HEK293 (cell line): ENCODE results near the gene BEST2.

Experiments used
- REST ChIP-seq: fragments of 450-650 bp; formaldehyde crosslinking; IDR thresholded peaks from 2 replicates; pipeline ENCODE4 v1.5.1; 2016; ENCODE audit warnings: missing biosample characterization, missing genetic modification characterization
- SETDB1 ChIP-seq: IDR thresholded peaks from one replicate; pipeline ENCODE4 v1.6.1; 2017; ENCODE audit warnings: mild to moderate bottlenecking, low read length, moderate library complexity, mixed read lengths; ENCODE audit not compliant: insufficient read length
- SP3 ChIP-seq: fragments of 450-650 bp; formaldehyde crosslinking; IDR thresholded peaks from 2 replicates; pipeline ENCODE4 v1.5.1; 2016; ENCODE audit warnings: missing biosample characterization, missing genetic modification characterization
- SP7 ChIP-seq: fragments of 450-650 bp; formaldehyde crosslinking; IDR thresholded peaks from 2 replicates; pipeline ENCODE4 v1.5.1; 2016; ENCODE audit warnings: missing biosample characterization, missing genetic modification characterization
- ZBTB1 ChIP-seq: fragments of 450-650 bp; formaldehyde crosslinking; IDR thresholded peaks from 2 replicates; pipeline ENCODE4 v1.5.1; 2016; ENCODE audit warnings: missing biosample characterization, missing genetic modification characterization
- ZBTB26 ChIP-seq: fragments of 450-650 bp; formaldehyde crosslinking; optimal IDR thresholded peaks from 2 replicates; pipeline ENCODE3; 2016; ENCODE audit warnings: missing biosample characterization, mild to moderate bottlenecking, missing genetic modification characterization
- ZFP3 ChIP-seq: fragments of 450-650 bp; formaldehyde crosslinking; IDR thresholded peaks from 2 replicates; pipeline ENCODE4 v1.5.1; 2016; ENCODE audit warnings: low read depth, missing biosample characterization, missing genetic modification characterization
- ZNF266 ChIP-seq: fragments of 450-650 bp; formaldehyde crosslinking; IDR thresholded peaks from 2 replicates; pipeline ENCODE4 v1.5.1; 2016; ENCODE audit warnings: missing biosample characterization, missing genetic modification characterization, low read depth
- ZNF341 ChIP-seq: fragments of 450-650 bp; formaldehyde crosslinking; IDR thresholded peaks from 2 replicates; pipeline ENCODE4; 2016; ENCODE audit warnings: low read depth, missing biosample characterization, missing genetic modification characterization
- ZNF366 ChIP-seq: fragments of 450-650 bp; formaldehyde crosslinking; conservative IDR thresholded peaks from 2 replicates; pipeline ENCODE4 v1.5.1; 2016; ENCODE audit warnings: missing biosample characterization, missing genetic modification characterization
- ZNF423 ChIP-seq: fragments of 450-650 bp; formaldehyde crosslinking; IDR thresholded peaks from 2 replicates; pipeline ENCODE4 v1.5.1; 2016; ENCODE audit warnings: missing biosample characterization, missing genetic modification characterization
- ZNF558 ChIP-seq: fragments of 450-650 bp; formaldehyde crosslinking; IDR thresholded peaks from 2 replicates; pipeline ENCODE4 v1.5.1; 2016; ENCODE audit warnings: missing biosample characterization, missing genetic modification characterization
- ZNF561 ChIP-seq: fragments of 450-650 bp; IDR thresholded peaks from 2 replicates; pipeline ENCODE4 v1.5.1; 2018; ENCODE audit warnings: missing biosample characterization, missing genetic modification characterization, borderline replicate concordance
- ZNF624 ChIP-seq: fragments of 450-650 bp; formaldehyde crosslinking; IDR thresholded peaks from 2 replicates; pipeline ENCODE4 v1.5.1; 2017; ENCODE audit warnings: missing biosample characterization, missing genetic modification characterization
- ZNF670 ChIP-seq: fragments of 450-650 bp; formaldehyde crosslinking; IDR thresholded peaks from 2 replicates; pipeline ENCODE4 v1.5.1; 2016; ENCODE audit warnings: missing biosample characterization, missing genetic modification characterization, low read depth
- ZNF76 ChIP-seq: fragments of 450-650 bp; formaldehyde crosslinking; IDR thresholded peaks from 2 replicates; pipeline ENCODE4; 2016; ENCODE audit warnings: low read depth, missing biosample characterization, missing genetic modification characterization, borderline replicate concordance
- ZNF785 ChIP-seq: fragments of 450-650 bp; formaldehyde crosslinking; IDR thresholded peaks from 2 replicates; pipeline ENCODE4 v1.5.1; 2016; ENCODE audit warnings: missing biosample characterization, missing genetic modification characterization
- ZSCAN30 ChIP-seq: fragments of 450-650 bp; IDR thresholded peaks from 2 replicates; pipeline ENCODE4 v1.5.1; 2018; ENCODE audit warnings: missing biosample characterization, mild to moderate bottlenecking, missing genetic modification characterization, moderate library complexity
- ZSCAN5A ChIP-seq: fragments of 450-650 bp; formaldehyde crosslinking; IDR thresholded peaks from 2 replicates; pipeline ENCODE4 v1.5.1; 2016; ENCODE audit warnings: missing biosample characterization, missing genetic modification characterization
- TF ChIP-seq, protein P1 (sequence below): fragments of 450-650 bp; formaldehyde crosslinking; IDR thresholded peaks from 2 replicates; pipeline ENCODE4 v1.5.1; 2016; ENCODE audit warnings: missing biosample characterization, missing genetic modification characterization
- TF ChIP-seq, protein P2 (sequence below): fragments of 450-650 bp; formaldehyde crosslinking; IDR thresholded peaks from 2 replicates; pipeline ENCODE4 v1.5.1; 2016; ENCODE audit warnings: missing biosample characterization, missing genetic modification characterization

BEST2 gene

DNA sequence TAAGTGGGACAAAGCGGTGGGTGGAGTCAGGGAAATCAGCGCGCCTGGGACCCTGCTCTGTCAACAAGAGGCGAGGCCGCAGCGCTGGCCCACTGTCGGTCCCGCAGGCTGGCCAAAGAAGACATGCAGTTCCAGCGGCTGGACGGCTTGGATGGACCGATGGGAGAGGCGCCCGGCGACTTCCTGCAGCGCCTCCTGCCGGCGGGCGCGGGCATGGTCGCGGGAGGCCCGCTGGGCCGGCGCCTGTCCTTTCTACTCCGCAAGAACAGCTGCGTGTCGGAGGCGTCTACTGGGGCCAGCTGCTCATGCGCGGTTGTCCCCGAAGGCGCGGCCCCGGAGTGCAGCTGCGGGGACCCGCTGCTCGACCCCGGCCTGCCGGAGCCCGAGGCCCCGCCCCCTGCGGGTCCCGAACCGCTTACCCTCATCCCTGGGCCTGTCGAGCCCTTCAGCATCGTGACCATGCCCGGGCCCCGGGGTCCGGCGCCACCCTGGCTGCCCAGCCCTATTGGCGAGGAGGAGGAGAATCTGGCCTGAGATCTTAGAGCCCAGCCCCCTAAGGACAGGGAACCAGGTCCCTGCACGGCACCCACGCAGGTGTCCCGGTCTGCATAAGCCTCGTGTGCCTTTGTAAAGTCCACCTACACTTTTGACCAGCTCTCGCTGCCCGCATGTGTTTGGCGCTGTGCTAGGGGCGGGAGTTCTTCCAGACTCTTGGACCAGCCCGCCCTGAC, 6.1 kb downstream of the BEST2 start (continued):
- TF ChIP-seq, protein P1, sequence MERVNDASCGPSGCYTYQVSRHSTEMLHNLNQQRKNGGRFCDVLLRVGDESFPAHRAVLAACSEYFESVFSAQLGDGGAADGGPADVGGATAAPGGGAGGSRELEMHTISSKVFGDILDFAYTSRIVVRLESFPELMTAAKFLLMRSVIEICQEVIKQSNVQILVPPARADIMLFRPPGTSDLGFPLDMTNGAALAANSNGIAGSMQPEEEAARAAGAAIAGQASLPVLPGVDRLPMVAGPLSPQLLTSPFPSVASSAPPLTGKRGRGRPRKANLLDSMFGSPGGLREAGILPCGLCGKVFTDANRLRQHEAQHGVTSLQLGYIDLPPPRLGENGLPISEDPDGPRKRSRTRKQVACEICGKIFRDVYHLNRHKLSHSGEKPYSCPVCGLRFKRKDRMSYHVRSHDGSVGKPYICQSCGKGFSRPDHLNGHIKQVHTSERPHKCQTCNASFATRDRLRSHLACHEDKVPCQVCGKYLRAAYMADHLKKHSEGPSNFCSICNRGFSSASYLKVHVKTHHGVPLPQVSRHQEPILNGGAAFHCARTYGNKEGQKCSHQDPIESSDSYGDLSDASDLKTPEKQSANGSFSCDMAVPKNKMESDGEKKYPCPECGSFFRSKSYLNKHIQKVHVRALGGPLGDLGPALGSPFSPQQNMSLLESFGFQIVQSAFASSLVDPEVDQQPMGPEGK (tag by site-specific recombination): no peak
- TF ChIP-seq ZNF366 (tag by site-specific recombination): peak; percentile 63
- TF ChIP-seq ZNF341 (tag by site-specific recombination): peak; percentile 48
- no peak for TF ChIP-seq ZNF423
- peak; percentile 32; the same call in 1 of the 2 replicates for TF ChIP-seq REST (tag by site-specific recombination)
- TF ChIP-seq SP3 (tag by site-specific recombination): peak; percentile 38; the same call in 1 of the 2 replicates
- TF ChIP-seq ZBTB1: no peak
- 0 out of 2 replicates have a peak, but pooled peaks have one; percentile 35 for TF ChIP-seq ZSCAN30 (tag by site-specific recombination)
- peak; percentile 93 for TF ChIP-seq ZBTB26
- no peak for TF ChIP-seq ZNF266 (tag by site-specific recombination)
- TF ChIP-seq ZNF561 (tag by site-specific recombination): peak; percentile 86
- no peak for TF ChIP-seq ZFP3 (tag by site-specific recombination)
- TF ChIP-seq ZNF76 (tag by site-specific recombination): peak; percentile 42; the same call in 1 of the 2 replicates
- no peak for TF ChIP-seq ZSCAN5A
- no peak for TF ChIP-seq ZNF670 (tag by site-specific recombination)
- 0 out of 2 replicates have a peak, but pooled peaks have one; percentile 16 for TF ChIP-seq SP7 (tag by site-specific recombination)
- TF ChIP-seq ZNF785 (tag by site-specific recombination): no peak
- TF ChIP-seq, protein P2, sequence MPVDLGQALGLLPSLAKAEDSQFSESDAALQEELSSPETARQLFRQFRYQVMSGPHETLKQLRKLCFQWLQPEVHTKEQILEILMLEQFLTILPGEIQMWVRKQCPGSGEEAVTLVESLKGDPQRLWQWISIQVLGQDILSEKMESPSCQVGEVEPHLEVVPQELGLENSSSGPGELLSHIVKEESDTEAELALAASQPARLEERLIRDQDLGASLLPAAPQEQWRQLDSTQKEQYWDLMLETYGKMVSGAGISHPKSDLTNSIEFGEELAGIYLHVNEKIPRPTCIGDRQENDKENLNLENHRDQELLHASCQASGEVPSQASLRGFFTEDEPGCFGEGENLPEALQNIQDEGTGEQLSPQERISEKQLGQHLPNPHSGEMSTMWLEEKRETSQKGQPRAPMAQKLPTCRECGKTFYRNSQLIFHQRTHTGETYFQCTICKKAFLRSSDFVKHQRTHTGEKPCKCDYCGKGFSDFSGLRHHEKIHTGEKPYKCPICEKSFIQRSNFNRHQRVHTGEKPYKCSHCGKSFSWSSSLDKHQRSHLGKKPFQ (tag by site-specific recombination): no peak
- TF ChIP-seq ZNF624 (tag by site-specific recombination): no peak
- TF ChIP-seq SETDB1: no peak
- no peak for TF ChIP-seq ZNF558 (tag by site-specific recombination)
